ENCODE measurements around the gene CALML4.

Gene CALML4

DNA sequence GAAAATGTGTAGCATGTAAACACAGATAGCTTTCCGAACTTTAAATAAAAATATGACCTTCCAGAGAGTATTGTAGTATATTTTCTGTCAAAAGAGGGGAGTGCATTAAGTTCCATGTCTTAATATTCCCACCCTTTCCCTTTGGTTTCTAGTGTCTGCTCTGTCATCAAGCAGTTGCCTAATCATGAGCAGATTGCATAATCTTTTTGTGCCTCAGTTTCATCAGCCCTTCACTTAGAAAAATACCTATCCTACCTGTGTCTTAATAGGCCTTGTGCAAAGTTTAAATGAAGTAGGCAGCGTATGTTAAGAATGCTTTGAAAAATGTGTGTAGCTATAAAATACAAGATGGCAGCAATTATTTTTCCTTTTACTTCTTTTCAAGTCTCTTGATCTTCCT lies 52.8 kb downstream of the CALML4 start:
- no peak overlapping the region for H3K9ac ChIP-seq (ENCODE audit: insufficient read length, low read depth)
- DNase-seq (ENCODE audit: low read depth, low spot score), result no peak
- H3K4me1 ChIP-seq (ENCODE audit: insufficient read depth, insufficient read length), result no peaks in the 10 kb centered on the region
- peaks cover 22% of the 10 kb centered on the region for H3K36me3 ChIP-seq (ENCODE audit: insufficient read depth, insufficient read length, low read length)
- no peak overlapping the region for H3K4me3 ChIP-seq (ENCODE audit: insufficient read length, low read depth)
- no peaks in the 10 kb centered on the region for H3K9me3 ChIP-seq (ENCODE audit: insufficient read depth, low read length)
- TF ChIP-seq SUZ12 (IDR thresholded peaks at IDR 0.05; ENCODE audit: extremely low read depth, insufficient read depth, insufficient read length), result no peak
- no peak for TF ChIP-seq YY1 (IDR thresholded peaks at IDR 0.05; ENCODE audit: insufficient read depth, insufficient read length)
- no peaks in the 10 kb centered on the region for H3K27me3 ChIP-seq (ENCODE audit: insufficient read depth, insufficient read length)

GRCh38 chr15:68151277-68151676 lies 53.9 kb downstream of the CALML4 start:
- Histone ChIP-seq H3K36me3 (ENCODE audit: insufficient read depth, insufficient read length, low read length) (peaks cover 26% of the 10 kb centered on the region), H3K4me1 (ENCODE audit: insufficient read depth, insufficient read length) (no peaks in the 10 kb centered on the region), H3K27me3 (ENCODE audit: insufficient read depth, insufficient read length) (no peaks in the 10 kb centered on the region), H3K9ac (ENCODE audit: insufficient read length, low read depth) (no peak overlapping the region), H3K9me3 (ENCODE audit: insufficient read depth, low read length) (no peaks in the 10 kb centered on the region), H3K4me3 (ENCODE audit: insufficient read length, low read depth) (no peak overlapping the region)
- no peak for TF ChIP-seq SUZ12 (IDR thresholded peaks at IDR 0.05; ENCODE audit: extremely low read depth, insufficient read depth, insufficient read length)
- no peak for TF ChIP-seq ZNF274 (IDR thresholded peaks at IDR 0.05; ENCODE audit: low read depth, low read length)
- no peak for TF ChIP-seq YY1 (IDR thresholded peaks at IDR 0.05; ENCODE audit: insufficient read depth, insufficient read length)
- no peak for DNase-seq (ENCODE audit: low read depth, low spot score)

DNA sequence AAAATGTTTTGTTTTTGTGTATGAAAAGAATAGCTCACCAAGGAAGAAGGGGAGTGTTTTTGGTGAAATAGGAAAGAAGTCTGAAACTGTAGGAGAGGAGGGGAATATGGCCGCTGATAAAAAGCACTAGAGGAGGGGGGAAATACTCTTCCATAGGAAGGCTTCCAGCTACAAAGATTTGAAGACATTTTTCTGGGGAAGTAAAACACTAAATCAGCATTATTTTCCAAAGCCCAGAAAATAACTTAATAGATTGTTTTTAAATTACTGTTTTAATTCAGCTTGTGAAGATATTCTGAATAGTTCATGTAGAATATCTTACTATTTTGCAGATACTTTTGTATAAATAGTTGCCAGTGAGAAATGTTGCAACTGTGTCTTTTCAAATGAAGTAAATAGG lies 54.9 kb downstream of the CALML4 start:
- no peak overlapping the region for H3K9ac ChIP-seq (ENCODE audit: insufficient read length, low read depth)
- no peaks in the 10 kb centered on the region for H3K4me1 ChIP-seq (ENCODE audit: insufficient read depth, insufficient read length)
- no peak overlapping the region for H3K4me3 ChIP-seq (ENCODE audit: insufficient read length, low read depth)
- no peak for DNase-seq (ENCODE audit: low read depth, low spot score)
- peaks cover 17% of the 10 kb centered on the region for H3K36me3 ChIP-seq (ENCODE audit: insufficient read depth, insufficient read length, low read length)
- H3K9me3 ChIP-seq (ENCODE audit: insufficient read depth, low read length), result no peaks in the 10 kb centered on the region
- no peak for TF ChIP-seq SUZ12 (IDR thresholded peaks at IDR 0.05; ENCODE audit: extremely low read depth, insufficient read depth, insufficient read length)
- TF ChIP-seq YY1 (IDR thresholded peaks at IDR 0.05; ENCODE audit: insufficient read depth, insufficient read length), result no peak
- no peak for TF ChIP-seq ZNF274 (IDR thresholded peaks at IDR 0.05; ENCODE audit: low read depth, low read length)
- H3K27me3 ChIP-seq (ENCODE audit: insufficient read depth, insufficient read length), result no peaks in the 10 kb centered on the region

DNA sequence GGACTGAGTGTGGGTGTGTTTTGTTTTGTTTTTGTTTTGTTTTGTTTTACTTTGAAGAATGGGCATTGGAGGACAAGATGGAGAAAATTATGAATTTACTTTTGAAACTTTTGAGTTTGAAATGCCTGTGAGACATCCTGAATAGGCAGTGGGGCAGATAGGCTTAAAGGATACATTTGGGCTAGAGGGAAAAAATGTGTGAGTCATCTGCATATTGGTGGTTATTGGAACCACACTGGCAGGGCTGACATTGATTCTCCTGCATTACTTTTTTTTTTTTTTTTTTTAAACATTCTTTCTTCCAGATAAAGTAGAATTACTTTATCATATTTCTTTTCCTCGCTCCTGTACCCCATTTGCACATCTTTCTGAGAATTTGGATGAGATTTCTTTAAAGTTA lies 56.1 kb downstream of the CALML4 start:
- no peaks in the 10 kb centered on the region for H3K4me1 ChIP-seq (ENCODE audit: insufficient read depth, insufficient read length)
- no peaks in the 10 kb centered on the region for H3K9me3 ChIP-seq (ENCODE audit: insufficient read depth, low read length)
- H3K9ac ChIP-seq (ENCODE audit: insufficient read length, low read depth), result no peak overlapping the region
- peaks cover 19% of the 10 kb centered on the region for H3K36me3 ChIP-seq (ENCODE audit: insufficient read depth, insufficient read length, low read length)
- DNase-seq (ENCODE audit: low read depth, low spot score), result no peak
- no peak for TF ChIP-seq YY1 (IDR thresholded peaks at IDR 0.05; ENCODE audit: insufficient read depth, insufficient read length)
- no peak for TF ChIP-seq ZNF274 (IDR thresholded peaks at IDR 0.05; ENCODE audit: low read depth, low read length)
- TF ChIP-seq SUZ12 (IDR thresholded peaks at IDR 0.05; ENCODE audit: extremely low read depth, insufficient read depth, insufficient read length), result no peak
- H3K27me3 ChIP-seq (ENCODE audit: insufficient read depth, insufficient read length), result no peaks in the 10 kb centered on the region
- H3K4me3 ChIP-seq (ENCODE audit: insufficient read length, low read depth), result no peak overlapping the region

GRCh38 chr15:68148039-68148438 lies 57.1 kb downstream of the CALML4 start:
- peaks cover 12% of the 10 kb centered on the region for H3K36me3 ChIP-seq (ENCODE audit: insufficient read depth, insufficient read length, low read length)
- TF ChIP-seq SUZ12 (IDR thresholded peaks at IDR 0.05; ENCODE audit: extremely low read depth, insufficient read depth, insufficient read length) (no peak), ZNF274 (IDR thresholded peaks at IDR 0.05; ENCODE audit: low read depth, low read length) (no peak), YY1 (IDR thresholded peaks at IDR 0.05; ENCODE audit: insufficient read depth, insufficient read length) (no peak)
- no peak overlapping the region for H3K4me3 ChIP-seq (ENCODE audit: insufficient read length, low read depth)
- H3K27me3 ChIP-seq (ENCODE audit: insufficient read depth, insufficient read length), result no peaks in the 10 kb centered on the region
- no peaks in the 10 kb centered on the region for H3K9me3 ChIP-seq (ENCODE audit: insufficient read depth, low read length)
- H3K9ac ChIP-seq (ENCODE audit: insufficient read length, low read depth), result no peak overlapping the region
- no peak for DNase-seq (ENCODE audit: low read depth, low spot score)
- H3K4me1 ChIP-seq (ENCODE audit: insufficient read depth, insufficient read length), result no peaks in the 10 kb centered on the region

GRCh38 chr15:68145706-68146105 lies 59.4 kb downstream of the CALML4 start:
- Histone ChIP-seq H3K9ac (ENCODE audit: insufficient read length, low read depth) (no peak overlapping the region), H3K27me3 (ENCODE audit: insufficient read depth, insufficient read length) (no peaks in the 10 kb centered on the region), H3K9me3 (ENCODE audit: insufficient read depth, low read length) (no peaks in the 10 kb centered on the region), H3K36me3 (ENCODE audit: insufficient read depth, insufficient read length, low read length) (peaks cover 14% of the 10 kb centered on the region), H3K4me3 (ENCODE audit: insufficient read length, low read depth) (no peak overlapping the region), H3K4me1 (ENCODE audit: insufficient read depth, insufficient read length) (no peaks in the 10 kb centered on the region)
- DNase-seq (ENCODE audit: low read depth, low spot score), result no peak
- TF ChIP-seq YY1 (IDR thresholded peaks at IDR 0.05; ENCODE audit: insufficient read depth, insufficient read length), result no peak
- no peak for TF ChIP-seq SUZ12 (IDR thresholded peaks at IDR 0.05; ENCODE audit: extremely low read depth, insufficient read depth, insufficient read length)
- no peak for TF ChIP-seq ZNF274 (IDR thresholded peaks at IDR 0.05; ENCODE audit: low read depth, low read length)

- H3K4me1 ChIP-seq (ENCODE audit: insufficient read depth, insufficient read length), result no peaks in the 10 kb centered on the region
- TF ChIP-seq SUZ12 (IDR thresholded peaks at IDR 0.05; ENCODE audit: extremely low read depth, insufficient read depth, insufficient read length) (no peak), YY1 (IDR thresholded peaks at IDR 0.05; ENCODE audit: insufficient read depth, insufficient read length) (no peak), ZNF274 (IDR thresholded peaks at IDR 0.05; ENCODE audit: low read depth, low read length) (no peak)
- no peak overlapping the region for H3K9ac ChIP-seq (ENCODE audit: insufficient read length, low read depth)
- H3K27me3 ChIP-seq (ENCODE audit: insufficient read depth, insufficient read length), result no peaks in the 10 kb centered on the region
- H3K36me3 ChIP-seq (ENCODE audit: insufficient read depth, insufficient read length, low read length), result peaks cover 14% of the 10 kb centered on the region
- DNase-seq (ENCODE audit: low read depth, low spot score), result no peak
- H3K9me3 ChIP-seq (ENCODE audit: insufficient read depth, low read length), result no peaks in the 10 kb centered on the region
- H3K4me3 ChIP-seq (ENCODE audit: insufficient read length, low read depth), result no peak overlapping the region
These were observed 61.3 kb downstream of the CALML4 start for GRCh38 chr15:68143785-68144184.

DNA sequence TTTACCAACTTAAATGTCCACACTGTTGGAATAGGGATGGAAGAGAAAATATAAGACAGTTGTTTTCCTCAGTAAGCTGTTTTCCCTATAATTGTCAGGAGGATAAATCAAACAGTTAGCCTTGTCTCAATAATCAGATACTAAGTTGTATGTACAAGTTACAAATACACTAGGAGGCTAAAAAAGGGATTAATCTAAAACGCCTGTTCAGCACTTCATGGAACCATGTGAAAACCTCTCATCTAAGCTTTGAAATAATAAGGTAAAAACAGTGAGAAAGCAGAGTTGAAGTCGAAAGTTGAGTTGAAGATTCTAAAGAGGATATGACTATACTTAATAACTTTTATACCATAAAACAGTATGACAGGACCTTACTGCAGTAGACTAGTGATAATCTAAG lies 62.0 kb downstream of the CALML4 start:
- peaks cover 14% of the 10 kb centered on the region for H3K36me3 ChIP-seq (ENCODE audit: insufficient read depth, insufficient read length, low read length)
- DNase-seq (ENCODE audit: low read depth, low spot score), result no peak
- no peak for TF ChIP-seq ZNF274 (IDR thresholded peaks at IDR 0.05; ENCODE audit: low read depth, low read length)
- TF ChIP-seq SUZ12 (IDR thresholded peaks at IDR 0.05; ENCODE audit: extremely low read depth, insufficient read depth, insufficient read length), result no peak
- no peaks in the 10 kb centered on the region for H3K4me1 ChIP-seq (ENCODE audit: insufficient read depth, insufficient read length)
- no peaks in the 10 kb centered on the region for H3K27me3 ChIP-seq (ENCODE audit: insufficient read depth, insufficient read length)
- H3K4me3 ChIP-seq (ENCODE audit: insufficient read length, low read depth), result no peak overlapping the region
- no peak overlapping the region for H3K9ac ChIP-seq (ENCODE audit: insufficient read length, low read depth)
- H3K9me3 ChIP-seq (ENCODE audit: insufficient read depth, low read length), result no peaks in the 10 kb centered on the region
